Measurements from ENCODE around the gene NLRC3. TPM values are rescaled to one million over a fixed set of nuclear protein-coding genes. Genes with fewer than 3 reads are reported as not detected.

The NLRC3 gene
- total RNA-seq, 1 experiment from 2014 or later: 0.26 TPM

- Mint-ChIP-seq H3K27me3 (ENCODE audit: low read depth) (no peaks in the 10 kb centered on the region), H3K4me1 (no peaks in the 10 kb centered on the region), H3K36me3 (peaks cover 50% of the 10 kb centered on the region), H3K9me3 (peaks cover 13% of the 10 kb centered on the region), H3K4me3 (no peak overlapping the region), H3K27ac (no peak overlapping the region)
- ATAC-seq (no peak), DNase-seq (ENCODE audit: low spot score) (no peak)
- ChIA-PET CTCF (no interaction called here), POLR2A (no interaction called here)
- TF ChIP-seq FOXP4 (CRISPR knock-in tag; IDR thresholded peaks at IDR 0.05) (no peak), NR3C1 (CRISPR knock-in tag; conservative IDR thresholded peaks at IDR 0.05; ENCODE audit: low read depth) (no peak), ESRRA (CRISPR knock-in tag; IDR thresholded peaks at IDR 0.05; ENCODE audit: borderline replicate concordance) (no peak), ATF2 (CRISPR knock-in tag; IDR thresholded peaks at IDR 0.05; ENCODE audit: borderline replicate concordance, low read depth) (no peak), TEAD1 (CRISPR knock-in tag; IDR thresholded peaks at IDR 0.05) (no peak), TEAD4 (CRISPR knock-in tag; IDR thresholded peaks at IDR 0.05) (no peak), SP1 (CRISPR knock-in tag; conservative IDR thresholded peaks at IDR 0.05) (no peak), CDX4 (CRISPR knock-in tag; IDR thresholded peaks at IDR 0.05; ENCODE audit: borderline replicate concordance) (no peak), FOXK1 (CRISPR knock-in tag; IDR thresholded peaks at IDR 0.05) (no peak), E2F4 (CRISPR knock-in tag; IDR thresholded peaks at IDR 0.05; ENCODE audit: borderline replicate concordance, low read depth) (no peak), KAT7 (CRISPR knock-in tag; IDR thresholded peaks at IDR 0.05; ENCODE audit: borderline replicate concordance) (no peak), ZNF512 (CRISPR knock-in tag; IDR thresholded peaks at IDR 0.05; ENCODE audit: borderline replicate concordance) (no peak), E2F1 (CRISPR knock-in tag; IDR thresholded peaks at IDR 0.05) (no peak), ZMAT4 (CRISPR knock-in tag; IDR thresholded peaks at IDR 0.05) (no peak), CREM (CRISPR knock-in tag; IDR thresholded peaks at IDR 0.05) (no peak), ZNF121 (CRISPR knock-in tag; IDR thresholded peaks at IDR 0.05) (no peak), MLX (CRISPR knock-in tag; IDR thresholded peaks at IDR 0.05) (no peak), SOX15 (CRISPR knock-in tag; IDR thresholded peaks at IDR 0.05) (no peak), JUN (CRISPR knock-in tag; IDR thresholded peaks at IDR 0.05) (no peak), ZNF671 (CRISPR knock-in tag; IDR thresholded peaks at IDR 0.05) (no peak)
Measured at GRCh38 chr16:3595110-3595486, 17.9 kb upstream of the NLRC3 start.
